Superior temporal gyrus (tissue), 1 donor: Measurements from ENCODE around the gene TACC2.

Experiments used
- DNase-seq: peaks from one replicate; pipeline ENCODE4 v3.0.0-alpha.2; 2016; ENCODE audit errors: extremely low spot score

TACC2 gene

GRCh38 chr10:122164815-122165483 is 176.0 kb downstream of the TACC2 start:
- peak; percentile 53 for DNase-seq

GRCh38 chr10:122165484-122166276 is 176.7 kb downstream of the TACC2 start:
- DNase-seq, result no peak

GRCh38 chr10:122168101-122168500 is 179.1 kb downstream of the TACC2 start:
- no peak for DNase-seq

GRCh38 chr10:122168598-122169394 is 179.8 kb downstream of the TACC2 start:
- DNase-seq, result no peak

- DNase-seq, result no peak
Observed at GRCh38 chr10:122170802-122171201, 181.8 kb downstream of the TACC2 start.

- no peak for DNase-seq
Observed at GRCh38 chr10:122171302-122172075, 182.5 kb downstream of the TACC2 start.

- no peak for DNase-seq
Observed at GRCh38 chr10:122172361-122173008, 183.5 kb downstream of the TACC2 start.

- DNase-seq, result no peak
Observed at GRCh38 chr10:122173337-122173736, 184.4 kb downstream of the TACC2 start.

GRCh38 chr10:122173766-122174435 is 184.9 kb downstream of the TACC2 start:
- no peak for DNase-seq

GRCh38 chr10:122176232-122177213 is 187.6 kb downstream of the TACC2 start:
- no peak for DNase-seq

- DNase-seq, result no peak
Observed at GRCh38 chr10:122178655-122179054, 189.7 kb downstream of the TACC2 start.

- DNase-seq, result no peak
Observed at GRCh38 chr10:122181041-122181732, 192.2 kb downstream of the TACC2 start.

GRCh38 chr10:122181876-122182275 is 192.9 kb downstream of the TACC2 start:
- no peak for DNase-seq

- no peak for DNase-seq
Observed at GRCh38 chr10:122182308-122182707, 193.3 kb downstream of the TACC2 start.

GRCh38 chr10:122184254-122184653 is 195.3 kb downstream of the TACC2 start:
- no peak for DNase-seq

GRCh38 chr10:122185643-122186042 is 196.7 kb downstream of the TACC2 start:
- DNase-seq, result no peak

GRCh38 chr10:122186816-122187810 is 198.2 kb downstream of the TACC2 start:
- no peak for DNase-seq
